ENCODE results near the gene PGAP2. TPM values are rescaled to one million over a fixed set of nuclear protein-coding genes. Genes with fewer than 3 reads are reported as not detected.

The PGAP2 gene
- total and polyA plus RNA-seq, 4 donors, result 10.0 to 14.8 (median 12.0) TPM

DNA sequence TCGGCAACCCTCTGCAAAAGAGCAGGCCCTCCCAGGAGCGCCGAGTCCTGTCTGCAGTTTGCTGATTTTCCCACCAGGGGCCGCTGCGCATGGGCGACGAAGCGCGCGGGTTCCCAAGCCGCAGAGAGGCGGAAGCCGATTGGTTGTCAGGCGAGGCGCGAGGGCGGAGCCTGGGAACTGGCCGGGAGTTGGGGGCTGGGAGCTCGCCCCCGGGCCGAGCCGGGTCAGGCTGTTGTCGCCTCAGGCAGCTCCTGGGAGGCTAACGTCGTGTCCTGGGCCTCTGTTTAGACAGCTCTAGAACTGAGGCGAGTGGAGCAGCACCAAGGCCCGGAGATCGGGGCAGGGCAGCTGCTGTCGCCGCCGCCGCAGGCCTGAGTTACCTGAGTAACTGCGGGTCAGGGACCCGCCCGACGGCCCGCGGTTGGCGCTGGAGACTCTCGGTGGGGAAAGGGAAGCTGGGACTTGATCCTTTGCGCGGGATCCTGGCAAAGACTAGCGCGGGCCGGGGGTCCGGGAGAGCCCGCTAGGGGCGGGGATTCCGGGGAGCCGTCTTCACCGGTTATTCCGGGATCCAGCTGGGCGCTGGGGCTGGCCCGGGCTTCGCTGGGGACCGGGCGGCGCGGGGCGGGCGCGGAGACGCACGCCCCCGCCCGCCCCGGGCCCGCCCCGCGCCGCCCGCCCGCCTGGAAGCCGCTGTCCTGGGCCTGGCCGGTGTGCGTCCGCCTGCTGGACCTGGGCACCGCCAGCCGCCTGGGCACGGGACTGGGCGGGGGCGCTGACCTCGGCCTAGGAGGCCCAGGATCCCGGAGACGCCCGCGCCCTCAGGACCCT, 46.8 kb downstream of the PGAP2 start, which contains the start of gene STIM1 (continued):
- TF ChIP-seq, protein P1, sequence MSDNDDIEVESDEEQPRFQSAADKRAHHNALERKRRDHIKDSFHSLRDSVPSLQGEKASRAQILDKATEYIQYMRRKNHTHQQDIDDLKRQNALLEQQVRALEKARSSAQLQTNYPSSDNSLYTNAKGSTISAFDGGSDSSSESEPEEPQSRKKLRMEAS (IDR thresholded peaks at IDR 0.05), result no peak
- TF ChIP-seq JUND (IDR thresholded peaks at IDR 0.05) (no peak), GABPA (IDR thresholded peaks at IDR 0.05 in 1 of 2, conservative IDR thresholded peaks at IDR 0.05 in 1 of 2) (no peak), HNF4A (conservative IDR thresholded peaks at IDR 0.05) (no peak), RAD21 (IDR thresholded peaks at IDR 0.05) (peak; percentile 97), RXRA (IDR thresholded peaks at IDR 0.05) (peak; percentile 28 to 29)

DNA sequence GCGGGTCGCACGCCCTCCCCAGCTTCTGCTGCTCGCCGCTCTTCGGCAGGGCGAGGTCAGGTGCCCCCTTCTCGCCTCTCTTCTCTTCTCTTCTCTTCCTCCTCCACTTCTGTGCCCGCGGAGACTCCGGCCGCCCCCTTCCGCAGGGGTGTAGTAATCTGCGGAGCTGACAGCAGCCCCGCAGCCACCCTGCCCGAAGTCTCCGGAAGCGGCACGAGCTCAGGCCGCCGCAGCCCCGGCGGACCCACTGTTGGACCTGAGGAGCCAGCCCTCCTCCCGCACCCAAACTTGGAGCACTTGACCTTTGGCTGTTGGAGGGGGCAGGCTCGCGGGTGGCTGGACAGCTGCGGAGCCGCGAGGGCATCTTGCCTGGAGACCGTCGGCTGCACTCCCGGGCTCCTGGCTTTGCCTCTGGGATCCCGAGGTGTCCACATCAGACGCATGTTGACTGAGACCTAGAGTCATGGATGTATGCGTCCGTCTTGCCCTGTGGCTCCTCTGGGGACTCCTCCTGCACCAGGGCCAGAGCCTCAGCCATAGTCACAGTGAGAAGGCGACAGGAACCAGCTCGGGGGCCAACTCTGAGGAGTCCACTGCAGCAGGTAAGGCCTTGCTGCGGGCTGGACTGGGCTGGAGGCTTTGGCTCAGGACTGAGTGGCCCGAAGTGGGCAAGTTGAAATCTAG, 47.6 kb downstream of the PGAP2 start:
- TF ChIP-seq, protein P2, sequence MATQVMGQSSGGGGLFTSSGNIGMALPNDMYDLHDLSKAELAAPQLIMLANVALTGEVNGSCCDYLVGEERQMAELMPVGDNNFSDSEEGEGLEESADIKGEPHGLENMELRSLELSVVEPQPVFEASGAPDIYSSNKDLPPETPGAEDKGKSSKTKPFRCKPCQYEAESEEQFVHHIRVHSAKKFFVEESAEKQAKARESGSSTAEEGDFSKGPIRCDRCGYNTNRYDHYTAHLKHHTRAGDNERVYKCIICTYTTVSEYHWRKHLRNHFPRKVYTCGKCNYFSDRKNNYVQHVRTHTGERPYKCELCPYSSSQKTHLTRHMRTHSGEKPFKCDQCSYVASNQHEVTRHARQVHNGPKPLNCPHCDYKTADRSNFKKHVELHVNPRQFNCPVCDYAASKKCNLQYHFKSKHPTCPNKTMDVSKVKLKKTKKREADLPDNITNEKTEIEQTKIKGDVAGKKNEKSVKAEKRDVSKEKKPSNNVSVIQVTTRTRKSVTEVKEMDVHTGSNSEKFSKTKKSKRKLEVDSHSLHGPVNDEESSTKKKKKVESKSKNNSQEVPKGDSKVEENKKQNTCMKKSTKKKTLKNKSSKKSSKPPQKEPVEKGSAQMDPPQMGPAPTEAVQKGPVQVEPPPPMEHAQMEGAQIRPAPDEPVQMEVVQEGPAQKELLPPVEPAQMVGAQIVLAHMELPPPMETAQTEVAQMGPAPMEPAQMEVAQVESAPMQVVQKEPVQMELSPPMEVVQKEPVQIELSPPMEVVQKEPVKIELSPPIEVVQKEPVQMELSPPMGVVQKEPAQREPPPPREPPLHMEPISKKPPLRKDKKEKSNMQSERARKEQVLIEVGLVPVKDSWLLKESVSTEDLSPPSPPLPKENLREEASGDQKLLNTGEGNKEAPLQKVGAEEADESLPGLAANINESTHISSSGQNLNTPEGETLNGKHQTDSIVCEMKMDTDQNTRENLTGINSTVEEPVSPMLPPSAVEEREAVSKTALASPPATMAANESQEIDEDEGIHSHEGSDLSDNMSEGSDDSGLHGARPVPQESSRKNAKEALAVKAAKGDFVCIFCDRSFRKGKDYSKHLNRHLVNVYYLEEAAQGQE (IDR thresholded peaks at IDR 0.05), result peak; percentile 32
- TF ChIP-seq YY1 (IDR thresholded peaks at IDR 0.05), result peak; percentile 16
- peak; percentile 17 to 43 for TF ChIP-seq RXRA (IDR thresholded peaks at IDR 0.05)
- peak in 1 of 2 donors; percentile 18 for TF ChIP-seq HNF4A (conservative IDR thresholded peaks at IDR 0.05)
- TF ChIP-seq HNF4G (IDR thresholded peaks at IDR 0.05), result no peak
- TF ChIP-seq RAD21 (IDR thresholded peaks at IDR 0.05), result peak in 1 of 2 donors; percentile 22
- WGBS, result under 1% methylated on average over 40 of the region's 40 CpGs
- peak overlapping the region; percentile 33 to 68 for H3K9ac ChIP-seq (ENCODE audit: low read depth in 1 of 2, low read length in 2 of 2)
- H3K27me3 ChIP-seq (ENCODE audit: control insufficient read depth in 4 of 4, insufficient read depth in 4 of 4, low read length in 3 of 4), result no peaks in the 10 kb centered on the region
- peak; percentile 61 for DNase-seq (ENCODE audit: low spot score)
- peaks cover 22 to 54% (median 35%) of the 10 kb centered on the region in 4 donors for H3K4me1 ChIP-seq (ENCODE audit: control insufficient read depth in 4 of 4, insufficient read depth in 4 of 4, low read length in 3 of 4)
- H3K9me3 ChIP-seq (ENCODE audit: control insufficient read depth in 4 of 4, low read length in 3 of 4), result no peaks in the 10 kb centered on the region
- H3K4me3 ChIP-seq (ENCODE audit: low read depth in 1 of 3, low read length in 3 of 3), result peak overlapping the region; percentile 57 to 96 (median 95)
- no peaks in the 10 kb centered on the region for H3K36me3 ChIP-seq (ENCODE audit: control insufficient read depth in 4 of 4, insufficient read depth in 3 of 4, low read depth in 1 of 4, low read length in 3 of 4)
- peak overlapping the region; percentile 96 to 98 for H3K27ac ChIP-seq (ENCODE audit: low read depth in 1 of 2, low read length in 2 of 2)

DNA sequence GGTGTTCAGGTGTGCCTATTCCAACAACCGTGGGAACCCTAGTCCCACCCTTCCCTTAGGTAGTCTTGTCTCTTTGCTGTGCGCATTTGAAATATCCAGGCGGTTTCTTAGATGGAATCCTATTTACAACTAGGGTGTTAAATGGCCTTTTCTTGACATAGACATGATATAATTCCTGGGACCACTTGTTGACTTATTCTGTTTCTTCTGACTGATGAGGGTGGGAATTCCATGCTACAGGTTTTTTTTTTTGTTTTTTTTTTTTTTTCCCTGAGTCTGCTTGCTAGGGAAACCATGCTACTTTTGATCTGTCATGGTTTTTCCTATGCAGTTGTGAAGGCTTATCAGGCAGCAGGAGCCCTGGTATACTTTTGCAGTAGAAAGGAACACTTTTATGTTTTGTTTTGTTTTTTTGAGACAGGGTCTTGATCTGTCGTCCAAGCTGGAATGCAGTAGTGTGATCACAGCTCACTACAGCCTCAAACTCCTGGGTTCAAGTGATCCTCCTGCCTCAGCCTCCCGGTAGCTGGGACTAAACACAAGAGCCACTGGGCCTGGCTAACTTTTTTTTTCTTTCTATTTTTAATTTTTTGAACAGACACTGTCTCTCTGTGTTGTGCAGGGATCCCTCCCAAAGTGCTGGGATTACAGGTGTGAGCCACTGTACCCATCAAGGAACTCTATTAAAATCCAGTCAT, 48.6 kb downstream of the PGAP2 start:
- H3K4me1 ChIP-seq (ENCODE audit: control insufficient read depth in 4 of 4, insufficient read depth in 4 of 4, low read length in 3 of 4), result peaks cover 22 to 54% (median 36%) of the 10 kb centered on the region in 4 donors

More for the DNA sequence above, 48.6 kb downstream of the PGAP2 start:
- Histone ChIP-seq H3K36me3 (ENCODE audit: control insufficient read depth in 4 of 4, insufficient read depth in 3 of 4, low read depth in 1 of 4, low read length in 3 of 4) (no peaks in the 10 kb centered on the region), H3K4me3 (ENCODE audit: low read depth in 1 of 3, low read length in 3 of 3) (peak overlapping the region; percentile 57 to 96 (median 95)), H3K27me3 (ENCODE audit: control insufficient read depth in 4 of 4, insufficient read depth in 4 of 4, low read length in 3 of 4) (no peaks in the 10 kb centered on the region), H3K27ac (ENCODE audit: low read depth in 1 of 2, low read length in 2 of 2) (peak overlapping the region; percentile 96 to 98), H3K9me3 (ENCODE audit: control insufficient read depth in 4 of 4, low read length in 3 of 4) (no peaks in the 10 kb centered on the region), H3K9ac (ENCODE audit: low read depth in 1 of 2, low read length in 2 of 2) (peak overlapping the region in 1 of 2 donors; percentile 25)
- WGBS, result 66% methylated on average over 5 of the region's 5 CpGs
- DNase-seq (ENCODE audit: low spot score), result no peak
- TF ChIP-seq EGR1 (IDR thresholded peaks at IDR 0.05; ENCODE audit: low read depth in 2 of 2) (no peak), TAF1 (conservative IDR thresholded peaks at IDR 0.05) (no peak)

All from liver (tissue), 9 donors.